GM18873 (cell line): ENCODE data around the gene GSTP1.
"Not testable (repeated sequence)": the region's sequence is repeated elsewhere in the genome, so short reads cannot be mapped to it uniquely, and the experiment has no call there.

ENCODE experiments used
- ATAC-seq: cut with Tn5 transposase; IDR thresholded peaks from one replicate; pipeline ENCODE4 v1.9.1; 2021; ENCODE audit warnings: mild to moderate bottlenecking, moderate library complexity, moderate number of reproducible peaks; ENCODE audit not compliant: unreplicated experiment, low FRiP score

GSTP1 gene

DNA sequence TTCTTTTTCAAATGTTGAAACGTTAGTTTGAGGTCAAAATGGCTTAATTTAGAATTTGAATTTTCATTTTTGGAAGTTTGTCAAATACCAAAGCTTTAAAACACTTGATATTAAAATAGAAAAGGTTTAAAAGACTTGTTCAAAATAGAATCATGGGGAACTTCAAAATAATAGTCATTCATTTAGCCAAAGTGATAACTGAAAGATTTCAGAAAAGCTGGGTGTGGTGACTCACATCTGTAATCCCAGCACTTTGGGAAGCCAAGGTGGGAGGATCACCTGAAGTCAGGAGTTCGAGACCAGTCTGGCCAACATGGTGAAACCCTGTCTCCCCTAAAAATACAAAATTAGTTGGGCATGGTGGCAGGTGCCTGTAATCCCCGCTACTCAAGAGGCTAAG, 10.9 kb downstream of the GSTP1 start:
- ATAC-seq: no peak

- ATAC-seq: no peak
These were observed 13.2 kb downstream of the GSTP1 start for GRCh38 chr11:67596753-67597300.

- not testable (repeated sequence) for ATAC-seq
These were observed 13.8 kb downstream of the GSTP1 start for GRCh38 chr11:67597458-67597857.

GRCh38 chr11:67597963-67598362, 14.4 kb downstream of the GSTP1 start:
- not testable (repeated sequence) for ATAC-seq

- no peak for ATAC-seq
These were observed 15.5 kb downstream of the GSTP1 start for GRCh38 chr11:67599149-67599548.

DNA sequence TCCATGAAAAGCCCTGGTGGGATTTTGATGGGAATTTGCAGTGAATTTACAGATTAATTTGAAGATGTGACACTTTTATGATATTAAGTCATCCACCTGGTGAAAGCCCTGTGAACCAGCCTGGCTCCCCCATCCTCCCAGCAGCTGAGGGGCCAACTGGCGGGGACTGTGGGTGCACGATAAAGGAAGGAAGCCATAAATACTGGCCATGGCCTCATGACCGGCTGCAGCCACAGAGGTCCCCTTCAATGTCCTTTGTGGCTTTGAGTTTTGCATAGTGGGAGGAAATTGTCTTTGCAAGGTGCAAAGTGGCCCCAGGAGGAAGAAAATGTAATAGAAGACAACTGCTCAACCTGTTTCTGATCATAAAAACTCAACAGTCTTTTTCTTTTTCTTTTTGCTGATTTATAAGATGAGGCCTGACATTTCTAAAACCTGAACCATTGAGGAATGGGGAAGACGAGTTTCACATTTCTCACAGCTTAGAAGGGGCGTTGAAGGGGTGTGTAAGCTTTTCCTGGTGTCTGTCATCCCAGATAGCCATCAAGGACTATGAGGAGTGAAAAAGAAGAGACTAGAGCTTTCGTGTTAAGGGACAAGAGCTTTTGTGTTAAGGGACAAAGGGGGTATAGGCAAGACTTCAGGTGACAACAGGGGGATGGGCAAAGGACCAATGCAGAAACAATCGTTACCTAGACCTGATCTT, 16.9 kb downstream of the GSTP1 start:
- no peak for ATAC-seq

GRCh38 chr11:67601098-67601497, 17.5 kb downstream of the GSTP1 start:
- ATAC-seq: no peak

DNA sequence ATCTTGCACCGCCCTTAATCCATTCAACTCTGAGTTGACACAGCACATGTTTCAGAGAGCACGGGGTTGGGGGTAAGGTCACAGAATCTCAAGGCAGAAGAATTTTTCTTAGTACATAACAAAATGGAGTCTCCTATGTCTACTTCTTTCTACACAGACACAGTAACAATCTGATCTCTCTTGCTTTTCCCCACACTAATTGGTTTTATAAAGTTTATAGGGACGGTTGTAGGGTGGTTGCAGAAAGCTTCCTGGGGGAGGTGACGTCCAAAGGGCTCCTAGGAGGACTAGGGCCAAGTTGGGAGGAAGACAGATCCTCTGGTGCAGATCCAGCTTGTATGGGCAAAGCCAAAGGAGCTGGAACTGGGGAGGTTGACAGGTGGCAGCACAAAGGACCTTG, 20.5 kb downstream of the GSTP1 start:
- not testable (repeated sequence) for ATAC-seq

DNA sequence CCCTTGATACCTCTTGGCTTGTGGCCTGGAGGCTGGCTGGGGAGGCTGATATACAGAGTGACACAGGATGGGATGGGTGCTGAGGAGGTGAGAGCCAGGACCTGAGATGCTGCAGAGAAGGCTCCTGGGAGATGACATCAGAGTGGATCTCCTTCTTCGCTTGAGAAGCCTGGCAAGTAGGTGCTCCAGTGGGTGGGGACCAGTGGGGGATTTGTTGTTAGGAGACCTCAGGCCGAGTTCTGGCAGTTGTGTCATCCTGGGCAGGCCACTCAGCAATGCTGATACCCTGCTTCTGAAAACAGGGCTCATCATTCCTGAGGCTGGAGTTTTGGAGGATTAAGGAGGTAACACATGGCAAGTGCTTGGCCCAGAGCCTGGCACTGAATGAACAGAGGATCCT, 21.2 kb downstream of the GSTP1 start:
- no peak for ATAC-seq

DNA sequence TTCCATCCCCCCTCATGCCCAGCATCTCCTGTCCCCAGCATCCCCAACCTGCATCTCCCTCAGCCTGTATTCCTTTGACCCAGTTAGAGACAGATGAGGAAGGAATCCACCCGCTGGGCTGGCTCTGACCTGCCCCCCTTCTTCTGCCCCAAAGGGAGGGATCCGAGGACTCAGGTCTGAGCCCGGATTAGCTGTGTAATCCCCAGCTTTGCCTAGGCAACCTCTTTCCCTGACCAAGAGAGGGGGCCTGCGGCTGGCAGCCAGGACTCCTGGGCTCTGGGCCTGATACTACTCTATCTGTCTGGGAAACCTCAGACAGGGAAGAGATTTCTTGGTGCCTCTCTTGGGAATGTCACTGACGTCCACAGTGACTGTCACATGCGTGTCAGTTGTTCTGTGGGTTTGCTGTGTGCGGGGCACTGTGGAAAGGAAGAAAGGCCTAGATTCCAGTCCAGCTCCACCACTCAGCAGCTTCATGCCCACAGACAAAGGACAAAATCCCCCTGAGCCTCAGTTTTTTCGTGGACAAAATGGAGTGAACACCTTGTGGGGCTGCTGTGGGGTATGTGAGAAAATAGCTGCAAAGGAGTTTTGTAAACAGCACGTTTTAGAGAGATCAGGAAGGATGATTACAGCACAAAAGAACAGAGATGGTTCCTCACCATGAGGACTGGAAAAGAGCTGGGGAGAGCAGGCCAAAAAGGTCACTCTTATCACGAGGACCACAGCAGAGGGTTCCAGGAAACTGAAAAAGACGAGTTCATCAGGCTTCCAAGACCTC, 21.8 kb downstream of the GSTP1 start:
- no peak for ATAC-seq

- ATAC-seq: no peak
These were observed 22.5 kb downstream of the GSTP1 start for GRCh38 chr11:67606093-67606491.

GRCh38 chr11:67606492-67607295, 23.1 kb downstream of the GSTP1 start, which contains the start of gene NDUFV1:
NDUFV1 (plus strand) TSS chr11:67606936; CDS start chr11:67607005, 69 bp downstream.
- peak; percentile 81 for ATAC-seq

DNA sequence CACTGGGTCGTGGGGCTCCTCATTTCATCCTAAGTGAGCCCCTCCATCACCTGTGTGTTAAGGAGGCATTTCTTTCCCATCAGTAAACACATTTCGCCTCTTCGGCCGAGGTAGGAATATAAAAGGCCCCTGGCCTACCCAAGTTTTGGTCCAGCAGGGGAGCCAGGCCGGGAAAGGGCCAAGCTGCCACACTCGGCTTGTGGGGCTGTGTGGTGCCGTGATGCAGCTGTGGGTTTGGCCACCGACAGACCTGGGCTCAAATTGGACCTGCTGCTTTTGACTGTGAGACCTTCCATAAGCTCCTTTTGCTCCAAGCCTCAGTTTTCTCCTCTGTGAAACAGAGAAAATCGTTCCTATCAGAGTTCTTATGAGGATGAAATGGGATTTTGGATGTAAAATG, 23.9 kb downstream of the GSTP1 start:
- no peak for ATAC-seq

DNA sequence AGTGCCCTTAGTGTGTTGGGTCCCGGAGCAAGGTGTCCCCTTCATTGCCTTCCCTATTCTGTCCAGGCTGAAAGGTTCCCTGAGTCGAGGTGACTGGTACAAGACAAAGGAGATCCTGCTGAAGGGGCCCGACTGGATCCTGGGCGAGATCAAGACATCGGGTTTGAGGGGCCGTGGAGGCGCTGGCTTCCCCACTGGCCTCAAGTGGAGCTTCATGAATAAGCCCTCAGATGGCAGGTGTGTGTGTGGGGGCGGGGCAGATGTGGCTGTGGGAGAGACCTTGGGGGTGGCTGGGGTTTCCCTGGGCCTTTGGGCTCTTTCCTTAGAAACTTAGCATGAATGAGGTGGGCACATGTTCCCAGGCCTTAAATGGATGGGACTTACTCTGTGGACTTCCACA, 24.9 kb downstream of the GSTP1 start:
- ATAC-seq: no peak

DNA sequence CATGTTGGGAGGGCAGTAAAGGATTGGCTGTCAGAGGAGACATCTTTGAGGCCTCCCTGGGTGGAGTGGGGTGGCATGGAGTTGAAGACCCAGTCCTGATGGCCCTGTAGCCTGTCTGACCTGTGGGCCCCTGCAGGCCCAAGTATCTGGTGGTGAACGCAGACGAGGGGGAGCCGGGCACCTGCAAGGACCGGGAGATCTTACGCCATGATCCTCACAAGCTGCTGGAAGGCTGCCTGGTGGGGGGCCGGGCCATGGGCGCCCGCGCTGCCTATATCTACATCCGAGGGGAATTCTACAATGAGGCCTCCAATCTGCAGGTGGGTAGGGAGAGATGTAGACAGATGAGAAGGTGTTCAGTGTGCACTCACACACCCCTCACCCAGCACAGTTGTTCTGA, 25.7 kb downstream of the GSTP1 start:
- ATAC-seq: no peak

DNA sequence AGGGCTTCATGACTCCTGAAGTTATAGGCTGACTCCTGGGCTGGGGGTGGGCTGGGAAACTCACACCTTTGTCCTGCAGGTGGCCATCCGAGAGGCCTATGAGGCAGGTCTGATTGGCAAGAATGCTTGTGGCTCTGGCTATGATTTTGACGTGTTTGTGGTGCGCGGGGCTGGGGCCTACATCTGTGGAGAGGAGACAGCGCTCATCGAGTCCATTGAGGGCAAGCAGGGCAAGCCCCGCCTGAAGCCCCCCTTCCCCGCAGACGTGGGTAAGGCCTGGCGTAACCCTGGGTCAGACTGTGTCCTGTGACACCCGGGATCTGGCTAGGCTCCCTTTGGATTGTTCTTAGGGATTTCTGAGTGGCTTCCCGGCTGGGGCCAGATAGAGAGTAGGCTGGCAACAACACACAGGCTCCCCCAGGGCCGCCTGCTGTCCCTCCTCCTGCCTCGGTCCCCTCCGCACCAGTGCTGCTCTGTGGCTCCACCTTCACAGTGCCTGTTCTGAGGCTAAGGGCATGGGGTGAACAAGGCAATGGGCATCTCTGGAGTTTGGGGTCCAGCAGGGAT, 26.8 kb downstream of the GSTP1 start:
- ATAC-seq: no peak

- no peak for ATAC-seq
These were observed 27.6 kb downstream of the GSTP1 start for GRCh38 chr11:67611165-67611564.

GRCh38 chr11:67611704-67612587, 28.3 kb downstream of the GSTP1 start:
- ATAC-seq: no peak

DNA sequence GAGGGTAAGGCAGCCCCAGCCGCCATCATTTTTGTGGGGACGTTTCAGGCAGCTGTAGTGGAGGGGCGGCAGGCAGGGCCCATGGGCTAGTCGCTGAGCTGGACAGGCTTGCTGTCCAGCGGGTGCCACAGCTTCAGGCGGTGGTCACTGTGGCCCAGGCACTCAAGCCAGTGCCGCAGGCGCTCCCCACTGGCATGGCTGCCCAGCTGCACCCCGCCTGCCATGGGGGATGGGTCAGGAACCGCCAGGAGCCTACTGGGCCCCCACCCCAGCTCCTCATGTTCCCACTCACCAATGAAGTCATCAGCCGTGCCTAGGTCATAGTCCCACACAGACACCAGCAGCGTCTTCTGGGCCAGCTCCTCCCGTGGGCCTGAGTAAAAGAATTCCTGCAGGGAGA, 29.1 kb downstream of the GSTP1 start:
- no peak for ATAC-seq
